GM21390 (cell line): ENCODE results near the gene ATP5PF.
A peak's percentile ranks its signal among the peaks of the same experiment; 100 is the strongest.
"Not testable (repeated sequence)": the region's sequence is repeated elsewhere in the genome, so short reads cannot be mapped to it uniquely, and the experiment has no call there.

Experiments used
- ATAC-seq: cut with Tn5 transposase; IDR thresholded peaks from one replicate; pipeline ENCODE4 v1.9.1; 2021; ENCODE audit not compliant: unreplicated experiment

ATP5PF gene, protein sequence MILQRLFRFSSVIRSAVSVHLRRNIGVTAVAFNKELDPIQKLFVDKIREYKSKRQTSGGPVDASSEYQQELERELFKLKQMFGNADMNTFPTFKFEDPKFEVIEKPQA

DNA sequence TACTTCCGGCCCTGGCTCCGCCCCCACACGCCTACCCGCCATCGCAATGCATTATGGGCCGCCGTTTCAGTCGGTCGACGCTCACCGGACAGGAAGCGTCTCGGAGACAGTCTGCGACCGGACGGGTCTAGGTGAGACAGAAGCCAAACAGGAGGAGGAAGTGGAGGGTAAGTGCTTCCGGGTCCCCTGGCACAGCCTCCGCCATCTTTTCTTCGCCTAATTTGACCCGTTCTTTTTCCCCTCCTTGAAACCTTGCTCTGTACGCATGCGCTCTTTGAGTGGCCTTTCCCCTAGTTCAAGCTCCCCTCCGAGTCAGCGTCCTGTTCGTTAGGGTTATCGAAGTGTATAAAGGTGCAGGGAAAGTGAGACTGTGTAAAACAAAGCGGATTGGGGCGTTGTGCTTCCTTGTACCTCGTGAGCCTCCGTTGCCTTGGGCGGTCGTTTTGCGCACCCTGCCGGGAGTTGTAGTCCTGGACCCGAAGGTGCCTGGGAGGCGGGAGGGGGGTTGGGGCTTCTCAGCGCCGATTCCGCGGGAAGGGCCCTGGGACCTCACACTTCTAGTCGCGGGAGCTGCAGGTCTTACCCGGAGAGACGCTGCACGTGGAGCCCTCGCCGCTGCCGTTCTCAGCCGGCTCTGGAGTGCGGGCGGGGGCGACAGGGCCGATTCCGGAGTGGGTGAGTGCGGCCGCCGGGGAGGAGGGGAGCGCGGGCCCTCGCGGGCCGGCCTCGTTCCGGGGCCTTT is at the start of gene ATP5PF, which contains the start of gene GABPA:
Gene ATP5PF (minus strand): TSS at position 1 of the 742 bp plus-strand sequence. CDS start 5,110 bp downstream, outside the sequence.
Gene GABPA (plus strand): TSS at position 69 of the 742 bp plus-strand sequence. CDS start 6,627 bp downstream, outside the sequence.
- ATAC-seq, result peak; percentile 87

DNA sequence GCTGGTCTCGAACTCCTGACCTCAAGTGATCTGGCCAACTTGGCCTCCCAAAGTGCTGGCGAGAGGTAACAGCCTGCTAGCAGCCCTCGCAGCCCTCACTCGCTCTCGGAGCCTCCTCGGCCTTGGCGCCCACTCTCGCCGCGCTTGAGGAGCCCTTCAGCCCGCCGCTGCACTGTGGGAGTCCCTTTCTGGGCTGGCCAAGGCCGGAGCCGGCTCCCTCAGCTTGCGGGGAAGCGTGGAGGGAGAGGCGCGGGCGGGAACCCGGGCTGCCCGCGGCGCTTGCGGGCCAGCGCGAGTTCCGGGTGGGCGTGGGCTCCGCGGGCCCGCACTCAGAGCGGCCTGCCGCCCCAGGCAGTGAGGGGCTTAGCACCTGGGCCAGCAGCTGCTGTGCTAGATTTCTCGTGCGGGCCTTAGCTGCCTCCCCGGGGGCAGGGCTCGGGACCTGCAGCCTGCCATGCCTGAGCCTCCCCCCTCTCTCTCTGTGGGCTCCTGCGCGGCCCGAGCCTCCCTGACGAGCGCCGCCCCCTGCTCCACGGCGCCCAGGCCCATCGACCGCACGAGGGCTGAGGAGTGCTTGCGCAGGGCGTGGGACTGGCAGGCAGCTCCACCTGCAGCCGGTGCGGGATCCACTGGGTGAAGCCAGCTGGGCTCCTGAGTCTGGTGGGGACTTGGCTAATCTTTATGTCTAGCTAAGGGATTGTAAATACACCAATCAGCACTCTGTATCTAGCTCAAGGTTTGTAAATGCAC is 43.6 kb upstream of the ATP5PF start:
- not testable (repeated sequence) for ATAC-seq

GRCh38 chr21:25776440-25776839 is 41.7 kb upstream of the ATP5PF start:
- ATAC-seq, result no peak

GRCh38 chr21:25772686-25773085 is 38.0 kb upstream of the ATP5PF start:
- no peak for ATAC-seq

- no peak for ATAC-seq
These were observed 33.2 kb upstream of the ATP5PF start for GRCh38 chr21:25767921-25768320.

DNA sequence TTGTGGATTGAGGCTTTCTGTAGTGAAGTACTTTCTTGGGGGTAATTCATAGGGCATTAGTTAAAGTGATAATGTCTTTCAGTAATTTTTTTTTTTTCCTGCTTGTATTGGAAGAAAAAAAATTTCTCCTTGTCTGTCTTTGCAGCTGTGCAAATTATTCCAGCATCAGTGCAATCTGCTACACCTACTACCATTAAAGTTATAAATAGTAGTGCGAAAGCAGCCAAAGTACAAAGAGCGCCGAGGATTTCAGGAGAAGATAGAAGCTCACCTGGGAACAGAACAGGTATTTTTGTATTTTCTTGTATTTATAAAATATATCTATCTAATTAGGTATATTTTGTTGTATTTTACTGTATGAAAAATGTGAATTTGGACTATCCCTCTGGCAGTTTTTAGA is 29.4 kb upstream of the ATP5PF start:
- ATAC-seq, result no peak

GRCh38 chr21:25760677-25761076 is 26.0 kb upstream of the ATP5PF start:
- ATAC-seq, result no peak

GRCh38 chr21:25760061-25760460 is 25.4 kb upstream of the ATP5PF start:
- no peak for ATAC-seq

DNA sequence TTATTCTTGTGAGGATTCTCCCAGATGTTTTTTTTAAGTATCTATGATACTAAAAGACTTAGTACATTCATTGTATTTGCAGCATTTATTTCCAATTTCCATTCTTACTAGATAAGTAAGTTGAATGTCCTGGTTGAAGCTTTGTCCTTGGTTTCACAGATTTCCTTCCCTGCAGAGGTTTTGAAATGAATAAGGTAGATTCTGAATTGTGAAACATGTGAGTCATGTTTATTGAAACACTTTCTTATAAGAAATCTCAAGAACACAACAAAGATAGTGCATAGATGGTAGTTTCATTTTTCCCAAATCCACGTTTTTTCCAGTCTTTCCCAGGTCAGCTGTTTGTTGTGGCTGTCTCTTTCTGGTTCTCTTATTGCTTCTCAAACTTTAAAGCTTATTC is 24.9 kb upstream of the ATP5PF start:
- ATAC-seq, result no peak

GRCh38 chr21:25757531-25757930 is 22.8 kb upstream of the ATP5PF start:
- no peak for ATAC-seq

GRCh38 chr21:25756190-25756932 is 21.7 kb upstream of the ATP5PF start:
- ATAC-seq, result no peak

GRCh38 chr21:25752416-25752815 is 17.7 kb upstream of the ATP5PF start:
- no peak for ATAC-seq

DNA sequence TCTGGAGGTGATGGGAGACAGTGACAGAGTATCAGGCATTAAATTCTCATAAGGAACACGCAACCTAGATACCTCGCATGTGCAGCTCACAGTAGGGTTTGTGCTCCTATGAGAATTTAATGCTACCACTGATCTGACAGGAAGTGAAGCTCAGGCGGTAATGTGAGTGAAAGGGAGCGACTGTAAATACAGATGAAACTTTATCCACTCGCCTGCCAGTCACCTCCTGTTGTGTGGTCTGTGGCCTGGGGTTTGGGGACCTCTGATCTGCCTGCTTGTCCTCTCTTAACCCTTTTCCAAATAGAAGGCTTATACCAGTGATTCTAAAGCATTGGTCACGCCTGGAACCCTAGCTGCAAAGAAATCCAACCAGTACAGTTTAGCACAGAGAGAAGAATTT is 15.4 kb upstream of the ATP5PF start:
- ATAC-seq, result no peak

DNA sequence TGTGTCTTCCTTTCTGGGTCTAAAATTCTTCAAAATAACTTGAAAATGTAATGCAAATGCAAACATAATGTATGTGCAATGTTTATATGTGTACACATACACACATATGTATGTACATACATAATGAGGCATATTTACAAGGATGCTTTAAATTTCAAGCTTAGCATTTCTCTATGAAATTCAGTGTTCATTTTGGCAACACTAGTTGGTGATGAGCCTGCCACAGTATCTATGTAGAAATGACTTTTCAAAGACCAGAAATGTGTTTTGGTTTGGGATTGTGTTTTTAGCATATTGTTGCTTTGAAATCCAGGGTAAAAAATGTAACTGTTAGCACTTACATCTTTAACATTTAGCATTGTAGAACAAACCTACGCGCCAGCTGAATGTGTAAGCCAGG is 10.2 kb upstream of the ATP5PF start:
- no peak for ATAC-seq

- no peak for ATAC-seq
These were observed 8.2 kb upstream of the ATP5PF start for GRCh38 chr21:25742900-25743299.

- no peak for ATAC-seq
These were observed 2.7 kb upstream of the ATP5PF start for GRCh38 chr21:25737421-25737820.

DNA sequence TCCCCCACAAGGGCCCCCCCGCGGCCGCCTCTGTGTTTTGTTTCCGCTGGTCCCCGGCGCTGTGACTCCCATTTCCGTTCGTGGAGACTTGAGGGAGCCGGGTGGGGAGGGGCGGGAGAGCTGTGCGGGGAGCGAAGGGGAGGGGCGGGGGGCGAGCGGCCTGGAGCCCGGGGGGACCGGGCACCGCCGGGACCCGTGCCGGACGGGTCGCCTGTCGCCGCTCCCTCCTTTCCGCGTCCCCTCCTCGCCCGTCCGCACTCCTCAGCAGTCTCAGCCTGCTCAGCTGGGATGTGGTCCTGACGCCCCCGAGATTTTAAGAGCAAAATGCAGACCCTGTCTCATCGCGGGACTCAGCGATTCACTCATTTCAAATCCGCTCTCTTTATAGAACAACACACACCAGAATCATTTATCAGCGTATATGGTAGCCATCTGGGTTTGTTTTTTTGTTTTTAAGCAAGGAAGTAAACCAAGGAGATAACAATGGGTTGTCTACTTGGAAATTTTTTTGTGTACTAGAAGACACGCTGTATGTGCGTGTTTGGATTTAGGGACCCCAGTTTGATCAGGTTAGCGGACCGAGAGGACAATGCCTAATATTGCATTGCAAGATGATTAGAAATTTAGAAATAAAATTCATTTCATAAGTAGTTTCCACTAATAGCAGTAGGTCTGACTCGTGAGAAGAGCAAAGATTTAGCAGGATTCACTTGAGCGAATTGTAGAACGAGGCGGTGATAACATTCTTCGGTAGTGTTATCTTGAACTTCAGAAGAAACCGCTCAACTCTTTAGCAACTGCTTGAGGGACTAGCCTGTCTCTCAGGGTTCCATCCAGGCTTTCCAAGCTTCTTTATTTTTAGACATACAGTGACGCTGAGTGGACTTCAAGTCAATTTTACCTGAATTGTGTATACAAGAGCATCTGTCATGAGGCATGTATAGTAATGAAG is 1.2 kb upstream of the ATP5PF start:
- peak; percentile 8 for ATAC-seq

- peak; percentile 2 for ATAC-seq
These were observed 125 bp downstream of the ATP5PF start for GRCh38 chr21:25734654-25734903.

GRCh38 chr21:25733859-25734653 is 648 bp downstream of the ATP5PF start:
- peak; percentile 5 for ATAC-seq
